Stimulated activated memory B cell treated with anti-CD40 and anti-IgM and Interleukin-4, amounts not matched to agents 10 μg/mL and 1 μg/mL and 100 μg/mL, for 72 hours (primary cell): ENCODE data around the gene CARD19.

Experiments
- ATAC-seq: fragments of 150-1000 bp; cut with Tn5 transposase; 2 replicates; pipeline ENCODE4 v1.10.0; 2021
- H3K27ac Mint-ChIP-seq: one replicate; pipeline ENCODE4 v1.8.0; 2022; ENCODE audit warnings: mild to moderate bottlenecking, mixed read lengths
- H3K27me3 Mint-ChIP-seq: one replicate; pipeline ENCODE4 v1.8.0; 2022; ENCODE audit warnings: mixed read lengths
- H3K36me3 Mint-ChIP-seq: one replicate; pipeline ENCODE4 v1.8.0; 2022; ENCODE audit warnings: mixed read lengths
- H3K4me1 Mint-ChIP-seq: one replicate; pipeline ENCODE4 v1.8.0; 2022; ENCODE audit warnings: mixed read lengths
- H3K4me3 Mint-ChIP-seq: one replicate; pipeline ENCODE4 v1.8.0; 2022; ENCODE audit warnings: mild to moderate bottlenecking, moderate library complexity, mixed read lengths
- H3K9me3 Mint-ChIP-seq: one replicate; pipeline ENCODE4 v1.8.0; 2022; ENCODE audit warnings: mixed read lengths

Gene CARD19

GRCh38 chr9:93059715-93060578 lies 36.1 kb upstream of the CARD19 start:
- no peaks in the 10 kb centered on the region for H3K27me3 Mint-ChIP-seq
- no peaks in the 10 kb centered on the region for H3K9me3 Mint-ChIP-seq
- peak overlapping the region; percentile 83 for H3K4me3 Mint-ChIP-seq
- peak overlapping the region; percentile 100 for H3K27ac Mint-ChIP-seq
- peaks cover 83% of the 10 kb centered on the region for H3K4me1 Mint-ChIP-seq
- ATAC-seq, result no peak
- H3K36me3 Mint-ChIP-seq, result peaks cover 6% of the 10 kb centered on the region

GRCh38 chr9:93060746-93061259 lies 35.2 kb upstream of the CARD19 start:
- H3K4me1 Mint-ChIP-seq, result peaks cover 84% of the 10 kb centered on the region
- H3K27ac Mint-ChIP-seq, result peak overlapping the region; percentile 100
- ATAC-seq, result no peak
- H3K36me3 Mint-ChIP-seq, result peaks cover 10% of the 10 kb centered on the region
- H3K9me3 Mint-ChIP-seq, result no peaks in the 10 kb centered on the region
- no peaks in the 10 kb centered on the region for H3K27me3 Mint-ChIP-seq
- H3K4me3 Mint-ChIP-seq, result peak overlapping the region; percentile 83

GRCh38 chr9:93061260-93061751 lies 34.7 kb upstream of the CARD19 start:
- peaks cover 87% of the 10 kb centered on the region for H3K4me1 Mint-ChIP-seq
- H3K27ac Mint-ChIP-seq, result peak overlapping the region; percentile 100
- no peak for ATAC-seq
- peak overlapping the region; percentile 89 for H3K4me3 Mint-ChIP-seq
- no peaks in the 10 kb centered on the region for H3K9me3 Mint-ChIP-seq
- H3K36me3 Mint-ChIP-seq, result peaks cover 12% of the 10 kb centered on the region
- H3K27me3 Mint-ChIP-seq, result no peaks in the 10 kb centered on the region

- H3K27ac Mint-ChIP-seq, result peak overlapping the region; percentile 100
- peaks cover 12% of the 10 kb centered on the region for H3K36me3 Mint-ChIP-seq
- H3K9me3 Mint-ChIP-seq, result no peaks in the 10 kb centered on the region
- H3K4me3 Mint-ChIP-seq, result peak overlapping the region; percentile 89
- peaks cover 85% of the 10 kb centered on the region for H3K4me1 Mint-ChIP-seq
- ATAC-seq, result peak; percentile 59
- no peaks in the 10 kb centered on the region for H3K27me3 Mint-ChIP-seq
Measured at GRCh38 chr9:93061791-93062763, 33.9 kb upstream of the CARD19 start.

DNA sequence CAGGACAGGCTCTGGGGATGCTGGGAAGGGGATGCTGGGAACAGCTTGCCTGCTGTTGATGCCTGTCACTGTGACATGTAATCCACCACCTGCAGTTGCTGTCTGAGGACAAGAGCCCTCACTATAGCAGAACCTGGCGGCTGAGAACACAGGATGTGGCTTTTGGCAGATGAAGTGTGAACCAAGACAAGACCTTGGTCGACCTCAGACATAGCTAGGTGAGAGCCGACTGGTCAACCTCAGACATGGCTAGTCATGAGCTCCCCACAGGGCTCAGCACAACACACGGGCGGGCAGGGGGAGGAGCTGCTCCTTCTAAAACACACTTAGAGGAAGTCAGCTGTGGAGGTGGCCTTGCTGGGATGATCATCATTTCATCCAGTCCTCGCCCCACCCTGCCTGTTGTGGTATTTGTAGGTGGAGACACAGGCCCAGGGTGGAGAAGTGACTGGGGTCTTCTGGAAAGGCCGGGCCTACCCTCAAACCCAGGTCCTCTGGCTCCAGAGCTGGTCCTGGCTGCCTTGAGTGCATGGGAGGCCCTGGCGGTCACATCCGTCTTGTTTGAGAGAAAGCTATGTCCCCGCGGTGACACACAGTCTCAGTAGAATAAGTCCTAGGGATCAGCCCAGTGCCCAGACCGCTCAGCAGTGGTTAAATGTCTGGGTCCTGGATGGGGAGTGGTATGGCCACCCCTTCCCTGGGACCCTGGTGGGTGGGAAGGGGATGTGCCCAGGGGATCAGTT lies 31.5 kb upstream of the CARD19 start:
- Mint-ChIP-seq H3K27ac (peak overlapping the region; percentile 100), H3K27me3 (no peaks in the 10 kb centered on the region), H3K4me1 (peaks cover 84% of the 10 kb centered on the region), H3K4me3 (peak overlapping the region; percentile 76), H3K9me3 (no peaks in the 10 kb centered on the region), H3K36me3 (peaks cover 20% of the 10 kb centered on the region)
- ATAC-seq, result peak; percentile 96

DNA sequence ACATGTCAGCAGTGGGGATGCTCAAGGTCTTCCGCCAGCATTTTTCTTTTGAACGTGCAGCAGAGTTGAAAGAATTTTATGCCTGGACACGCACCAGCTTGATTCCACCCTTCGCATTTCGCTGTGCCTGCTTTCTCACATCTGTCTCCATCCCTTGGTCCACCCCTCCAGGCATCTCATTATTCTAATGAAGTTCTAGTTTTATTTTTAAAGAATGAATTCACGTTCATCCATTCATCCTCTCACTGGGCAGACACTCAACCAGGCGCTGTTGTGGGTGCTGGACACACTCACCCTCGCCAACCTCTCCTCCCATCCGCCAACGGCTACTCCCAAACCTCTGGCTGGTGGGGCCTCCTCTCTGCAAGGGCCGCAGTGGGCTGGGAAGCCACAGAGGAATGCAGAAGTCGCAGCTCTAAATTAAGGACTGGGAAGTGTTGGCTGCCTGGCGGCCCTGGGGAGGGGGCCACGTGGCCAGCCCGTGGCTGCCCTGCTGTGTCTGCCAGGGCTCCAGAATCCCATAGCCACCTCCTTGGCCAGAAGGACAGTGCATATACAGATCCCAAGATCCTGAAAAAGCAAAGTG lies 30.8 kb upstream of the CARD19 start:
- H3K4me1 Mint-ChIP-seq, result peaks cover 77% of the 10 kb centered on the region

GRCh38 chr9:93066978-93067603 lies 28.9 kb upstream of the CARD19 start:
- no peak overlapping the region for H3K27ac Mint-ChIP-seq
- H3K9me3 Mint-ChIP-seq, result no peaks in the 10 kb centered on the region
- H3K36me3 Mint-ChIP-seq, result peaks cover 31% of the 10 kb centered on the region
- no peaks in the 10 kb centered on the region for H3K27me3 Mint-ChIP-seq
- peaks cover 65% of the 10 kb centered on the region for H3K4me1 Mint-ChIP-seq
- no peak overlapping the region for H3K4me3 Mint-ChIP-seq
- no peak for ATAC-seq

More for the DNA sequence above, 30.8 kb upstream of the CARD19 start:
- Mint-ChIP-seq H3K27ac (peak overlapping the region; percentile 100), H3K36me3 (peaks cover 20% of the 10 kb centered on the region), H3K27me3 (no peaks in the 10 kb centered on the region), H3K4me3 (peak overlapping the region; percentile 76), H3K9me3 (no peaks in the 10 kb centered on the region)
- ATAC-seq, result no peak

DNA sequence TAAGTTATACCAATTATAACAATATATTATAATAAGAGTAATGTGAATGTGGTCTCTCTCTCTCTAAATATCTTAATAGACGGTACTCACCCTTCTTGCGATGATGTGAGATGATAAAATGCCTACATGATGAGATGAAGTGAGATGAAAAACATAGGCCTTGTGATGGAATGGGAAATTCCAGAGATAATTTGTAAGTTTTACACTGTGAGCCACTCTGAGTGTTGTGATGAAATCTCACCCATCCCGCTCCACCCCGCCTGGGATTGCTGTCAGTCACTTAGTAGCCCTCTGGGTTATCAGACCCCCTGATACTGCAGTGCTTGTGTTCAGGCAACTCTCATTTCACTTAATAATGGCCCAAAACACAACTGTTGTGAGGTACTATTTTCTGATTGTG lies 27.1 kb upstream of the CARD19 start:
- H3K9me3 Mint-ChIP-seq, result no peaks in the 10 kb centered on the region
- H3K27ac Mint-ChIP-seq, result no peak overlapping the region
- ATAC-seq, result no peak
- H3K4me1 Mint-ChIP-seq, result peaks cover 50% of the 10 kb centered on the region
- no peaks in the 10 kb centered on the region for H3K27me3 Mint-ChIP-seq
- peaks cover 31% of the 10 kb centered on the region for H3K36me3 Mint-ChIP-seq
- no peak overlapping the region for H3K4me3 Mint-ChIP-seq

DNA sequence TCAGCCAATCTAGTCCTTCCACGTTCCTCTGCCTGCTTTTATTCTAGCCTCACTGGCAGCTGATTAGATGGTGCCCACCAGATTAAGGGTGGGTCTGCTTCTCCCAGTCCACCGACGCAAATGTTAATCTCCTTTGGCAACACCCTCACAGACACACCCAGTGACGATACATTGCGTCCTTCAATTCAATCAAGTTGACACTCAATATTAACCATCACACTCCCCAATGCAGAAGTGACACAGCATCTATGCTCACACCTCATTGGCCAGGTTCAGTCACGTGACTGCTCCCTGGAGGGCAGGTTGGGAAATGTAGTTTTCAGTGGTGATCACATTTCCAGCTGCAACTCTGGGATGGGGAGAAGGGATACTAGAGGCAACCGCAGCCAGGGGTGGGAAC lies 24.6 kb upstream of the CARD19 start:
- no peak for ATAC-seq
- Mint-ChIP-seq H3K4me1 (peaks cover 34% of the 10 kb centered on the region), H3K4me3 (no peak overlapping the region), H3K9me3 (no peaks in the 10 kb centered on the region), H3K27ac (no peak overlapping the region), H3K36me3 (peaks cover 19% of the 10 kb centered on the region), H3K27me3 (no peaks in the 10 kb centered on the region)

- Mint-ChIP-seq H3K36me3 (peaks cover 22% of the 10 kb centered on the region), H3K27ac (peak overlapping the region; percentile 44), H3K9me3 (no peaks in the 10 kb centered on the region), H3K4me1 (peaks cover 26% of the 10 kb centered on the region), H3K4me3 (no peak overlapping the region), H3K27me3 (no peaks in the 10 kb centered on the region)
- no peak for ATAC-seq
Measured at GRCh38 chr9:93072383-93072795, 23.6 kb upstream of the CARD19 start.

DNA sequence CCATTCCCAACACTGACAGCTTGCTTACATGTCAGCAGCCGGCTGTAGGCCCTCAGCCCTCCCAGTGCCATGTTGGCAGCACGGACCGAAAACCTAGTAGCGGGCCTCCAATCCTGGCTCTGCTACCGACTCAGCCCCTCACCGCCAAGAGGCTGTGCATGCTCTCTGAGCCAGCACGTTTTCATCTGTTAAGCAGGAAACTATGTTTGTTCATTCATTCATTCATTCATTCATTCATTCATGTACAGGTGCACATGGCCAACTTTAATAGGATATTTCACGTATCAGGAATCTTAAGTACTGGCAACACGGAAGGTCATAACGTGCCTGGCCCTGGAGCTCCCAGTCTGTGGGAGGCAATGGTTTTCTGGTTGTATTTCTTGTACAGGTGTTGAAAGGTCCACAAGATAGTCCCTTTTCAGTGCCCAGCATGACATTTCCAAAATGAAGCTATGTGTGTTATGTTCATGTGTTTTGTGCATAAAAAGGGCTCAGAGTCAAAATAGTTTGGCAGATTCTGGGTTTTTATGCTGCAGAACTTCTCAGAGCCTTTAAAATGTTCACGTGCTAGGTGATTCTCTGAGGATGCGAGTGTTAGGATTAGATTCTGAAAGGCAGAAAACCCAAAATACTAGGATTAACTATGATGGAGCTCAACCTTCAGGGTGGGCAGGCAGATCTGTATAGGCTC lies 19.8 kb upstream of the CARD19 start:
- no peaks in the 10 kb centered on the region for H3K27me3 Mint-ChIP-seq
- no peak overlapping the region for H3K4me3 Mint-ChIP-seq
- no peak overlapping the region for H3K27ac Mint-ChIP-seq
- ATAC-seq, result no peak
- H3K36me3 Mint-ChIP-seq, result peaks cover 32% of the 10 kb centered on the region
- no peaks in the 10 kb centered on the region for H3K9me3 Mint-ChIP-seq
- peaks cover 7% of the 10 kb centered on the region for H3K4me1 Mint-ChIP-seq

GRCh38 chr9:93076792-93077128 lies 19.3 kb upstream of the CARD19 start:
- Mint-ChIP-seq H3K4me1 (peaks cover 7% of the 10 kb centered on the region), H3K9me3 (no peaks in the 10 kb centered on the region), H3K27me3 (no peaks in the 10 kb centered on the region), H3K36me3 (peaks cover 27% of the 10 kb centered on the region), H3K27ac (no peak overlapping the region), H3K4me3 (no peak overlapping the region)
- ATAC-seq, result no peak

DNA sequence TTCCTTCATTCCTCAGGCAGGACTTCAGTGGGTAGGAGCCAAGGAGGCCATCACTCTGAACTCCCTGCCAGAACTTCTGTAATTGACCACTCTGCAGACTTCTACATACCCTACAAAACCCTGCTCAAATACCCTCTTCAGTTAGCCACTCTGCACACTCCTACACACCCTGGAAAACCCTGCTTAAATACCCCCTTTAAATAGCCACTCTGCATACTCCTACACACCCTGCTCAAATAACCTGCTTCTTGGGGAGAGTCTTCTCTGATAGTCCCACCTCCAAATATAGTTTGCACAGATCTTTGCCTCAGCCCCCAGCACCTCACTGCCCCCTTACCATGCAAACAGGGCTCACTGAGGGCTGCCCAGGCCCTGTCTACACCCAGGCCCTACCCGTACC lies 18.6 kb upstream of the CARD19 start:
- Mint-ChIP-seq H3K27ac (no peak overlapping the region), H3K36me3 (peaks cover 27% of the 10 kb centered on the region), H3K9me3 (no peaks in the 10 kb centered on the region), H3K4me3 (no peak overlapping the region), H3K27me3 (no peaks in the 10 kb centered on the region), H3K4me1 (peaks cover 7% of the 10 kb centered on the region)
- ATAC-seq, result no peak
